NCI-H82 treated with DMSO at 0.1 percent for 48 hours (cell line): ENCODE results near the gene GALNTL6.
"Not testable (repeated sequence)": the region's sequence is repeated elsewhere in the genome, so short reads cannot be mapped to it uniquely, and the experiment has no call there.

Experiments
- DNase-seq: peaks from one replicate; lab custom pipeline; 2025; ENCODE audit not compliant: unreplicated experiment; lab: John Stamatoyannopoulos, UW

Gene GALNTL6

GRCh38 chr4:172362569-172362968, 549.4 kb downstream of the GALNTL6 start:
- DNase-seq = no peak

- DNase-seq = no peak
Observed at GRCh38 chr4:172369471-172369959, 556.3 kb downstream of the GALNTL6 start.

GRCh38 chr4:172377486-172378140, 564.4 kb downstream of the GALNTL6 start:
- no peak for DNase-seq

GRCh38 chr4:172379834-172380233, 566.6 kb downstream of the GALNTL6 start:
- DNase-seq = no peak

GRCh38 chr4:172390331-172390730, 577.1 kb downstream of the GALNTL6 start:
- no peak for DNase-seq

GRCh38 chr4:172392741-172393140, 579.5 kb downstream of the GALNTL6 start:
- no peak for DNase-seq

GRCh38 chr4:172393220-172393619, 580.0 kb downstream of the GALNTL6 start:
- no peak for DNase-seq

GRCh38 chr4:172404676-172405075, 591.5 kb downstream of the GALNTL6 start:
- no peak for DNase-seq

- no peak for DNase-seq
Observed at GRCh38 chr4:172410363-172410762, 597.2 kb downstream of the GALNTL6 start.

- no peak for DNase-seq
Observed at GRCh38 chr4:172411149-172411548, 597.9 kb downstream of the GALNTL6 start.

GRCh38 chr4:172412851-172413580, 599.8 kb downstream of the GALNTL6 start:
- no peak for DNase-seq

- not testable (repeated sequence) for DNase-seq
Observed at GRCh38 chr4:172428979-172429378, 615.8 kb downstream of the GALNTL6 start.

GRCh38 chr4:172480471-172480870, 667.3 kb downstream of the GALNTL6 start:
- DNase-seq = no peak

GRCh38 chr4:172481802-172482508, 668.8 kb downstream of the GALNTL6 start:
- no peak for DNase-seq

- no peak for DNase-seq
Observed at GRCh38 chr4:172485007-172485406, 671.8 kb downstream of the GALNTL6 start.

GRCh38 chr4:172486531-172486930, 673.3 kb downstream of the GALNTL6 start:
- DNase-seq = no peak

GRCh38 chr4:172489861-172490260, 676.7 kb downstream of the GALNTL6 start:
- DNase-seq = no peak

GRCh38 chr4:172495769-172496168, 682.6 kb downstream of the GALNTL6 start:
- DNase-seq = no peak

- DNase-seq = no peak
Observed at GRCh38 chr4:172497321-172497720, 684.1 kb downstream of the GALNTL6 start.

- no peak for DNase-seq
Observed at GRCh38 chr4:172514011-172514410, 700.8 kb downstream of the GALNTL6 start.

- DNase-seq = no peak
Observed at GRCh38 chr4:172514801-172515200, 701.6 kb downstream of the GALNTL6 start.
